VCaP (cell line): ENCODE measurements around the gene SCYL1.

ENCODE experiments used
- H3K27ac ChIP-seq: fragments of 450-650 bp; 2 replicates; pipeline ENCODE4 v1.5.1; 2017
- CTCF ChIP-seq: fragments of 450-650 bp; conservative IDR thresholded peaks from 2 replicates; pipeline ENCODE4 v1.5.1; 2017; ENCODE audit warnings: mild to moderate bottlenecking, moderate library complexity

SCYL1 gene

GRCh38 chr11:65546217-65546958 lies 21.5 kb downstream of the SCYL1 start:
- H3K27ac ChIP-seq = peak overlapping the region; percentile 98

GRCh38 chr11:65547446-65548125 lies 22.7 kb downstream of the SCYL1 start:
- peak overlapping the region; percentile 98 for H3K27ac ChIP-seq
- TF ChIP-seq CTCF = no peak

More at GRCh38 chr11:65546217-65546958, 21.5 kb downstream of the SCYL1 start:
- TF ChIP-seq CTCF = no peak

- no peak for TF ChIP-seq CTCF
- H3K27ac ChIP-seq = no peak overlapping the region
Observed at GRCh38 chr11:65548395-65548794, 23.5 kb downstream of the SCYL1 start.

- no peak for TF ChIP-seq CTCF
- H3K27ac ChIP-seq = no peak overlapping the region
Observed at GRCh38 chr11:65549096-65549495, 24.2 kb downstream of the SCYL1 start.

GRCh38 chr11:65551572-65552387 lies 26.9 kb downstream of the SCYL1 start:
- TF ChIP-seq CTCF = peak; percentile 94
- H3K27ac ChIP-seq = peak overlapping the region; percentile 38

GRCh38 chr11:65552388-65552951 lies 27.6 kb downstream of the SCYL1 start:
- TF ChIP-seq CTCF = peak; percentile 67
- peak overlapping the region; percentile 38 for H3K27ac ChIP-seq
